ENCODE data around the gene USP3.
A peak's percentile ranks its signal among the peaks of the same experiment; 100 is the strongest.

- TF ChIP-seq, protein P1, sequence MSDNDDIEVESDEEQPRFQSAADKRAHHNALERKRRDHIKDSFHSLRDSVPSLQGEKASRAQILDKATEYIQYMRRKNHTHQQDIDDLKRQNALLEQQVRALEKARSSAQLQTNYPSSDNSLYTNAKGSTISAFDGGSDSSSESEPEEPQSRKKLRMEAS (IDR thresholded peaks at IDR 0.05; ENCODE audit: insufficient read depth, insufficient read length): no peak
- TF ChIP-seq POLR2AphosphoS5 (IDR thresholded peaks at IDR 0.05; ENCODE audit: insufficient read depth, low read depth, low read length): peak; percentile 41
Observed at GRCh38 chr15:63504979-63505841, 817 bp downstream of the USP3 start.

Data from endothelial cell of umbilical vein (primary cell).